NCI-H1417 (cell line): ENCODE data around the gene RAB3C.
A peak's percentile ranks its signal among the peaks of the same experiment; 100 is the strongest.

ENCODE experiments used
- DNase-seq, 3 experiments: peaks; one replicate each; lab custom pipeline; 2025; lab: John Stamatoyannopoulos, UW

The RAB3C gene

DNA sequence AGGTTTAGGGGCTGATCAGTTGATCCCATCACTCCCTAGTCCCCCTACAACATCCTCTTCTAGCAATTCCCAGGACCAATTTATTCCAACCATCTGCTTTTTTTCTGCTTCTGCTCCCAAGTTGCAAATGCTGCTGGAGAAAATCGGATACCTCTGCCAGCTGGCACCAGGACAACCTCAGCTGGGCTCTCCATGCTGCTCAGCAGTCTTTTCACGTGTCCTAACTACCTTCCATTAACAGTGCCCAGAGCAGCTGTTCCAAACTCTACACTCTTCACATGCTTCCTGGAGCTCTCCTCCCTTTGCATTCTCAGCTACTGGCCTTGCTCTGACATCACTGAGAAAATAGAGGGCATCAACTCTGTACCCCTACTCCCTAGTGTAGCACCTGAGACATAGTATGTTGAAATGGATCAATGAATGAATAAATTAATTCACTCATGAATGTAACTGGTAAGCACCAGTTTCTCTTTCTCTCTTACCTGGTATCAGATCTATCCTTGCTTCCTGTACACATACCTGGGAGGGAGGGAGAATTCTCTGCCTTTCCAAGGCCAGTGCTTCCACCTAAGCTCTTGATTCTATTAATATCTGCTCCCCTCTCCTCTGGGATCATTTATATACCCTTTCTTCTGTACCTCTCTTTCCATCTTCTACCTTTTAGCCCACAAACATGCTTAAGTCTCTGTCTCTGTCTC, 191.0 kb downstream of the RAB3C start:
- DNase-seq, result peak in 2 of 3 experiments; percentile 7 to 36

DNA sequence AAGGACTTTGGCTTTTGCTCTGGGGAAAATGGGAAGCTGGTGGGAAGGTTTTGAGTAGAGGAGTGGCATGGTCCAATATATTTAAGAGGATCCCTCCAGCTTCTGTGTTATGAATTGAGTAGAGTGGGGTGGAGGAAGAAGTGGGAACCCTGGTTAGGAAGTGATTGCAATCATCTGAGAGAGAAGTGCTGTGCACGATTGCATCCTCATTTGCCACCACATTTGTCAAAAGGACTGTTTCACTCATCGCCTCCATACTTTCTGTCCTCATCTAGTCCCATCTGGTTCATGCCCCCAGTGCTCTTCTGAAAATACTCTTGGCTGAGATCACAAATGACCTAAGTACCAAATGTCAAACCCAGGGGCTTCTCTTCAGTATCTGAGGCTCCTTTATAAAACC, 192.1 kb downstream of the RAB3C start:
- DNase-seq, result no peak

DNA sequence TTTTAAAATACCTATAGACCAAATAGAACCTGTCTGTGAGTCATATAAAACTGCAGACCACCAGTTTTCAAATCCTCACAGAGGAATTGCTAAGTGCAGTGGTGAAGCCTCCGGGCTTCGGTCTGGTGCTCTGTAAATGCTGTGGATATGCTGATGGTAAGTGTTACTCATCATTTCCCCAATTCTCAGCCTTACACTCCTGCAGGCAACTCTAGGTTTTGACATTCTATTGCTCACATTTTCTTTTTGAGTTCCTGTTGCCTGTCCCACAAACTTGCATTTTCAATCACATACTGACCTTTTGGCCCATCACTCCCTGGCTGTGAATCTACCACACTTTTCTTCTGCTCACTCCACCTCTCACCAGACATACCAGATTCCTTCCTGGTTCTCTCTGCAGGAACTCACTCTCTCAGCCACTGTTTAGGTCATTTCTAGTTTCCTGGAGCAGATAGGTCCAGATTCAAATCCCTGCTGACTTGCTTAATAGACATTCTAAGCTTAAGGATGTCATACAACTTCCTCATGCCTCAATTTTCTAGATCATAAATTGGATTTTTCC, 192.9 kb downstream of the RAB3C start:
- no peak for DNase-seq

DNA sequence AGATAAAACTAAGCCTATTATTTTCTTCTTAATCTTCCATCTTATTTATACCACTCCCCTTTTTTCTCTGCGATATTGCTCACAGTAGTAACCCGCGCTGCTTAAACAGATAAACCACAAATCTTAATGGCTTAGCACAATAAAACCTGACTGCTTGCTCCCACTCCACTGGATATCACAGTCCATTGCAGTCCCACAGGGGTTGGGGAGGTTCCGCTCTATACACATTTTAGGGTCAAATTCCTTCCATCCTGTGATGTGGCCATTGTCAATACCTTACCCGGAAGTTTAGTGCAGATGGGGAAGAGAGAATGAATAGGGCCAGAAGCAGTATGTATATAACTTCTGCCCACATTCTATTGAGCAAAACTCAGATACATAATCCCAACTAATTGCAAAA, 193.7 kb downstream of the RAB3C start:
- DNase-seq, result no peak

DNA sequence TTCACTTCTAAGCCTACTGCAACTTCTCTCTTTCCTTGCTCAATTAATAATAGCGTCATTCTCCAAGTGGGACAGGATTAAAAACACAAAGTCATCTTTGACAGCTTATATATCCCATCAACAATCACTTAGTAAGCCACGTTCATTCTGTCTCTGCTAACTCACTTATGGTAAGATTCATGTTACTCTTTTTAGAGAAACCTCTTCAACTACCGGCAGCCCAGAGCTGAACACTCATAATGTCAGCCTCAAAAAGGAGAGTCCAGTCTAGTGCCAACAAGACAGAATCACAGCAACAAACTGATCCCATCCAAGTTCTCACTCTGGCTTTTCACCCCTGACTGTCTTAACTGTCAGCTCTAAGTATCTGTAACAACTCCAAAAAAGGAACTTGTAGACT, 196.0 kb downstream of the RAB3C start:
- DNase-seq, result no peak

DNA sequence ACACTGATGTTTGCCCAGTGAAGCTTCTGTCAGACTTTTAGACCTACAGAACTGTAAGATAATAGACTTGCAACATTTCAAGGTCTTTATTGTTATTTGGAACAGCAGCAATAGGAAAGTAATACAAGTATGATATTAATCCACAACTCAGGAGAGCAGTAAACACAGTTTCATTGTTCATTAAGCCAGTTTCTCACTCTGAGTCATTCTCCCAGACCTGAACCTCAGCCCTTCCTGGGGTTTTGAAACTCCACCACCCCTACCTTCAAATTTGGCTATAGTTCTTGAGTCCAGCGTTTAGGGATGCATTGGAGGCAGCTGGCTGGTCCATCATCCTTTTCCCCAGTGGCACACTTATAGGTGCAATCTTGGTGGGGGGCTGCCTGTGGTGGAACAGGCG, 203.2 kb downstream of the RAB3C start:
- no peak for DNase-seq

DNA sequence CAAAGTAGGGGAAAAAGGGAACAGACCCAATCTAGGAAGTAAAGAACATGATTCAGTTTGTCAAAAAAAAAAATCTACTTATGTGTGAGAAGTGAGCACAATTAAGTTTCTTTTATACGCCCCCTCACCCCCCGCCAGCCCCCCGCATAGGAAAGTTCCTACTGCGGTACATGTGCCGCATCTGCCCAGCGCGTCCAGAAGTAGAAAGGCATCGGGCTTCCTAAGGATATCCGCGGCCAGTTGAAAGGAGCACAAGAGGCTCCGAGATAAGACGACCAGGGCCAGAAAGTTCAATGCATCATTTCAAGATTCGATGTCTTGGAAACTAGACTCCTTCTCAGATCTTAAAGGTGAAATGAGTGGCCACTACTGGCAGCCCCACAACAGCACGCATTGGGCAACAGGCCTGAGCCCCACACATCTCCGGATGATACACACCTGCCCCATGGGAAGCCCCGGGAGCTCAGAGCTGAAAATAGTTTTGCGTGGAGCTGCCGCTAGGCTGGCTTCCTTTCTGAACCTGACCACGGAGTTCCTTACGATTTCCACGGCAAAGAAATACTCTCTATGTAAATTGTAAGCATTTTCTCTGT, 203.9 kb downstream of the RAB3C start:
- no peak for DNase-seq

DNA sequence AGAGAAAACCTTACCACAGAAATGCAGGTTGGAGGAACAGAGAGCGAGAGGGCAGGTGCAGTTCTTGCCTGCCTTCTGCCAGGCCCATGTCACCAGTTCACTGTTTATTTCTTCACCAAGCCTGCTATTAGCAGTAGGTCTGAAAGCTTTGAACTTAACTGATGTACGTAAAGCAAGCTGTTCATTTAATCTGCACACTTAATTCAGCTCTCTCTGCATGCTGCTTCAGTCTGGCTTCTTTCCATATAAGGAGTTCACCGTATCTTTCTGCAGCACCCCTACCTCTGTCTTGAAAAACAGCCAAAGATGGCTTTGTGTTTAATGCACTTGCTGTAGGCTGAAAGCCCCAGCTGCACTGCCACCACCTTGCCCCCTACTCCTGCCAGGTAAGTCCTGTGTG, 205.1 kb downstream of the RAB3C start:
- DNase-seq, result peak in 2 of 3 experiments; percentile 52 to 89

DNA sequence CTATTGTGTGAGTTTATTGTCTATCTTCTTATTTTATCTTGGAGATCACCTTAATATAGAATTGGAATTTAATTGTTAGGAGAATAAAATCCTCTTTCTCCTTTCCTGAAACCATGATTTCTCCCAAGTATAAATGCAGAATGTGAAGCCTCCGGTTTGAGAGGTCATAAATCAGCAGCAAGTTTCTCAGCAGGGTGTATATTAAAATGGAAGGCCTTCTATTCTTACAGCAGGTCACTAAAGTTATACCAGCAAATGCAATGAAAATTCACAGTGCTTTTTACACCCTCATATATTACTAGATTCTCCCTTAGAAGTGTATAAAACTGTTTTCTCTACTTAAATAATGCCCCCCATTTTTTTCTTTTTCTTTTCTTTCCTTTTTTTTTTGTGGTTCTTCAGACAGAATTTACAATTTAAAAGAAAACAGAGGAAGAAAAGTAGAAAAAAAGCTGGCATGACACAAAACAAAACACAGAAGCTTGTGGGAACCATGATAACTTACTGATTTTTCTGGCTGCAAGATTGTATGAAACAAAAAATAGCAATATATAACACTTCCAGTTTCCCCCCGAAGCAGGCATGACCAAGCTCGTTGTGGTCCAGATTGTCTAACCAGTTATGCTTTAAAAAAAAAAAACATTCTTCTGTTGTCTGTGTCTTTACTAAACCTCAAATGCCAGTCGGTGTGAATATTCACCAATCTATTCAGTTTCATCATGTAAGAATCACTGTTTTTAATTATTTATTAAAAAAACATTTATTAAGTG, 211.2 kb downstream of the RAB3C start:
- DNase-seq, result peak in 2 of 3 experiments; percentile 30 to 79

DNA sequence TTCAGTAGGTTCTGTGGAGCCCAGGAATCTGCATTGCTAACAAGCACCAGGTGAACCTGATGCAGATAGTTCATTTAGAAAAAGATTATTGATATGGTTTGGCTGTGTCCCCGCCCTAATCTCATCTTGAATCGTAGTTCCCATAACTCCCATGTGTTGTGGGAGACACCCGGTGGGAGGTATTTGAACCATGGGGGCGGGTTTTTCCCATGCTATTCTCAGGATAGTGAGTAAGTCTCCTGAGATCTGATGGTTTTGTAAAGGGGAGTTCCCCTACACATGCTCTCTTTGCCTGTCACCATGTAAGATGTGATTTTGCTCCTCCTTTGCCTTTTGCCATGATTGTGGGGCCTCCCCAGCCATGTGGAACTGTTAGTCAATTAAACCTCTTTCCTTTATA, 212.0 kb downstream of the RAB3C start:
- DNase-seq, result no peak

DNA sequence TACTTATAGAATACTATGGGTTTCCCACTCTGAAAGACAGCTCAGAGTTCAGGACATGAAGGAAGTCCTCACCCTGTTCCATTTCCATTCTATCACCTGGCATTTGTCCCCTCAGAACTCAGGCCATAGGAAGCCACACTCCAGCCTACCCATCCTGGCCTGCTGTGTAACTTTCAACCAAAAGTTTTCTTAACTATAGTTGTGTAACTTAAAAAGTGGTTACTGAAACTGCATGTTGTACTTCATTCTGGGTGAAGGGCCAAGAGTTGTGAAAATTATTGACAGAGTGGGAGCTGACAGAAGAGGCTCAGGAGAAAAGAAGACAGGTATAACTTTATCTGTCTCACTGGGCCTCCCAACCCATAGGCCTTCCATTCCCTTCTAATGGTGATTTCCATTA, 212.5 kb downstream of the RAB3C start:
- DNase-seq, result no peak

DNA sequence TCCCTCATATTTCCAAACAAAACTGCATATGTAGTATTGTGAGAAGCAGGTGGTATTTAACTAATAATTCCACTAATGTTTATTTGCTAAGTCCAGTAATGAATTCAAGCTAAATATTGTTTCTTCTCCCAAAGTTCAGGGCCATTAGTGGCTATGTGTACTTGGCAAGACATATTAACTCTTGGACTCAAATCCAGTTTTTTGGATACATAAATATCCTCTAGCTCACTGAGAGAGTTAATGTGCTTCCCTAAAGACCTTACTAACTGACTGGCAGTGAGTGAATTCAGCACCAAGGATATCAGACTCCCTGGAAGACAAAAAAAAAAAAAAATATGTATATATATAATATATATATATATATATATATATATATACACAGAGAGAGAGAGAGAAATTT, 214.1 kb downstream of the RAB3C start:
- no peak for DNase-seq

DNA sequence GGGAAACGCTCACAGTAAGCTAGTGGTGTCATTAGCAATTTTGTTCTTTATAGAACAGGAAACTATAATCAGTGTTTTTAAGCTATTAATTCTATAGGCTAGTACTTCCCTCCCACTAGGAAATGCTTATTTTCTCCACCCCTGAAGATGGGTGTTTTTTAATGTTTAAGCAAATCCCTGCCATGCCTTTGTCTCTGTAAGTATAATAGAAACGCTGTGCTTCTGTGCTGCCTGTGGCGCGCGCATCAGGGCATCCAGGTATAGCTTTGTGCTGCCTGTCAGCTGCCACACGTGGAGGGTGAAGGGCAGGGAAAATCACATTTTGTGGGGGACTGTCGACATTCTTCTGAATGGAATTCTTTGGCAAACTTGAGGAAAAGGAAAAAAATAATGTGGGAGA, 217.5 kb downstream of the RAB3C start:
- DNase-seq, result peak in 2 of 3 experiments; percentile 66 to 89

DNA sequence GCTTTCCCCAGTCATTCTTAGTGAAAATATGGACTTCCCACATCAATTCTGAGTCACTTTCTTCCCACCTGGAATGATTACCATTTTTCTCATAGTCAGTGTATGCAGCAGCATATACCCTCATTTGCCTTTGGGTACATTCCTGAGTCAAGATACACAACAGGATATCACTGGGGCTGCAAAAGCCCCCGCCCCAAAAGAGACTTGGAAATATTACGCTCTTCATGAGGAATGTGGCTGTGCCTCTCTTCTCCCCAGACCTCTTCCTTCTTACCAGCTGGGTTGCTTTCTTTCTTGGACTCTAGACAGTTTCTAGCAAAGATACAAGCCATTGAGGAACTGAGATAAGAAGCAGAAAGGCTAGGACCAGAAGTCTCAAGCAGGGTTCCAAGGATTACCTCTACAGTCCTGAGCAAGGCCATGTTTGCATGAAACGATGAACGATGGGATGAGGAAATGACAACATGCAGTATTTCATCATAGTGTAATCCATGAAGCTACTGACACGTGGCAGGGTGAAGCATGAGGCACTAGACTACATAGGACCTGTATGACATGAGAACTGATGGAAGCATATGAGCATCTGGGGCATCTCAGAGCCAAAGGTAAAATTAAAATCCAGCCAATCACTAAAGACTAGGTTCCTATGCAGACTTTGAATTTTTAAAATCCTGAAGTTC, 218.1 kb downstream of the RAB3C start:
- peak in 2 of 3 experiments; percentile 22 to 27 for DNase-seq

DNA sequence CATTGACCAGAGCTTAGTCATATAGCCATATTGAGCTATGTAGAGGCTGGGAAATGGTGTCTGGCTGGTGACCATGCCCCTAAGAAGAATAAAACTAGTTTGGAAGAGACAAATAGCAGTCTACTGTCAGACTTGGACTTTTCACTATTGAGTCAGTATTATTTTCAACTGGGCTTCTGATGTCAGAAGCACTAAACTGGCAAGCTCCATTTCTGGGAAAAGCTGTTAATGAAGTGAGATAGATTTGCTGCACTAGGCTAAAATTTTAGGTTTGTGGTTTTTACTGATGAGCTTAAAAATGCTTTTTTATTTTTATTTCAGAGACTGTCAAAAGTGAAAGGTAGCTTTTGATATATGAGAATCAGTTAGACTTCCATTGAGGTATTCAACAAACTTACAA, 220.2 kb downstream of the RAB3C start:
- no peak for DNase-seq

DNA sequence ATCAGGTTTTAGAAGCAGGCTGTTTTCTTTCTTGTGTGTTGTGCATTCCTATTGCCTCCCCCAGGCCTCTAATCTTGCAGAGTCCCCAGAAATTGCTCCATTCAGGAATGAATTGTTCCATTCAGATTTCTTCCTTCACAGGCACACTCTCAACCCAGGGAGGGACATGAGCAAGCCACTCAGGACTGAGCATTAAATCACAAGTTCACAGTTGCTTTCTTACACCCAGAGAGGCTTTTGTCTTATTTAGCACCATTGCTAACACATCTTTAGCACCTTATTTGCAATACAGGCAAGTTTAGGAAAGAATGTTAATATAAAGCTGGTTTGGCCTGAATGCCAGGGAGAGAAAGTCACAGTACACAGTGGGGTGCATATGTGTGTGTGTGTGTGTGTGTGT, 221.4 kb downstream of the RAB3C start:
- DNase-seq, result no peak

DNA sequence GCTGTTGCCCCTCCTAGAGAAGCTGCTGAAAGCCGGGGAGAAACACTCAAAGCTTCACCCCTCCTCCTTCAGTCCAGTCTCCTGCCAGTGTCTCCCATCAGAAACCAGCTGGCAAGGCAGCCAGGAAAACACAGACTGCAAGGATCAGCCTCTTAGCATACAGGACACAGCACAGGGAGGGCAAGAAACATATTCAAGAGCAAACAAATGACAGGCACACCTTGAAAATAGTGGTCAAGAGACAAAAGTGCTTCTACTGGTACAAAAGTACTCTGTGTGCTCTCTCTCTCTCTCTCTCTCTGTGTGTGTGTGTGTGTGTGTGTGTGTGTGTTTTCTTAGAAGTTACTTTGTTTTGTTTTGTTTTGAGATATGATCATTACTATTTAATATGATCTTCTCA, 227.2 kb downstream of the RAB3C start:
- DNase-seq, result no peak

DNA sequence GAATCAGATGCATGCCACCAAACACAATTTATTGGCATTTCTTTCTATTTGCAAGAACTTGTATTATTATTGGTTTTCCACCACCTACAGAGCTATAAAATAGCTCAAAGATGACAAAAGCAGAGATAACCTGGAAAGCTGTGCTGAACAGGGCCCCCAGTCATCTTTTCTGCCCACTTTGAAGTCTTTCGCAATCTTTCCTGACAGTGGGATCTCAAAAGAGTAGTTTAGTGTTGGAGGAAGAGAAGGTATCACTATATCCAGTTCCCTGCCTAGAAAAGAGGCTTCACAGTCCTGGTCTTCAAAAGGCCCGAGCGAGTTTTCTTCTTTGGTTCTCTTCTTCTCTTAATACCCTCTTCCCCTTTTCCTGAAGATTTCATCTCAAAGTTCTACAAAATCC, 231.0 kb downstream of the RAB3C start:
- DNase-seq, result no peak

DNA sequence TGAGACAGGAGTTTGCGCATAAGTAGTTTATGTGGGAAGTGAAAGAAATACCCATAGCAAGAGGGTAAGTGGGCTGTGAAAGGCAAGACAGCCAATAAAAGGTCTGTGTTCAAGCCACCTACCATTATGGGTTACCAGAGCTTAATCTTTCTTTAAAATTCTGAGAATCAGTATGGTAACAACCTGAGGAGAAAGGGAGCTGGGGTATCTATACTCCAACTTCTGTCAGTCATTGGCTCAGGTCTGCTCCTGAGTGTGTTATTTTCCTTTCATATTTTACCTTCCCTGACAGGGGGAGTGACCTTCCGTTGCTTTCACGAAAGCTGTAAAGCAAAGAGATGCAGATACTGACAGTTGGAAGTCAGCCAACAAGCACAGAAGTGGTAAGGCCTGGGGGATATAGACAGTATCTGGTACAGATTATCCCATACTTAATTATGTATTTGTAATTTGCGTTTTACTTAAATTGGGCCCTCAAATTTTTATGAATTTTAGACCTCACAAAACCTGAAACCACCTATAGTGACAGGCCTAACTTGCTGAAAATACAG, 233.4 kb downstream of the RAB3C start:
- DNase-seq, result peak in 1 of 3 experiments; percentile 38

DNA sequence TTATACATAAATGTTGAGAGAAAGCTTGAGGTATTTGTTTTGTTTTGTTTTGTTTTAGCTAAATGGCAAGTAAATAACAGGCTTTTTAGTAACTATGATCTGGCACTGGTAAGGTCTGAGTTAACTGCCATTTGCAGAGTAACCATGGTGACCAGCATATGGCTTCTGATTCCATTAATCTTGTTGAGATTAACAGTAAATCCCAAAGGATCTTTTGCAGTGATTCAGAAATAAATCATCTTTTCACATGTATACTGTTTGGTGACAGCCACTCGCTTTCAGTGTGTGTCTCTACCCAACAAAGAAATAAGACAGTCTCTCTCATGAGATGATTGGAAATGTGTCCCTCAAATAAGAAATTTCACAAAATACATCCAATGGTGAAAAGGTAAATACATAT, 235.6 kb downstream of the RAB3C start:
- DNase-seq, result peak in 1 of 3 experiments; percentile 41

DNA sequence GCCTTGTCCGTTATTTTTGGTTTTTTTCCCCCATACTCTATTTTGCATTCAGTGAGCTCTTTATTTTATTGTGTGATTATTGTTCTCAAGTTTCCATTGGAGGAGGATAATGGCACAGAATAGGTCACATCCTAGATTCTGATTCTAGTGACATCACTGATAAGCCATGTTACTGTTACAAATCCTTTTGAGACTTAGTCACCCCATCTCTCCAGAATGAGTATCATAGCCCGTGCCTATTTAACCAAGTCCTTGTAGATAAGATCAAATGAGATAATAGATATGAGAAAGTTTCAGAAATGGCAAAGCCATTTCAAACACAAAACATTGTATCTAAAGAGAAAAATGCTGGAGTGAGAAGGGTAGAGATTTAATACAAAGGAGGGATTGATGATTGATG, 242.6 kb downstream of the RAB3C start:
- no peak for DNase-seq

DNA sequence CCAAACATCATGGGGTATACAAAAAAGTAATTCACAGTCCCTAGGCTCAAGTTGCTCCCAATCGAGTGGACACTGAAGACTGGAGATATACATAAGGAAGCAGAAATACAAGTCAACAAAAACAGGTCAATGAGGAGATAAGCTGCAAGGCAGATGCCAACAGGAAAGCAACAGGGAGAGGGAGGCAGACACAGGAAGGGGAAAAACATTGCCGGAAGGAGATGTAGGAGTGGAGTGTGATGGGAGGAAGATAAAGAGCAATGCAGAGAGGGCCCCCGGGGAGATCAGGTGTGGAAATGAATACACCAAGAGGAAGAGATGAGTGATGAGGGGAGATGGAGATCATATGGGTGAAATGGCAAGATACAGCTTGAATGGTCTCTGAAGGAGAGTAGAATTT, 243.0 kb downstream of the RAB3C start:
- DNase-seq, result no peak
